H1 (cell line): ENCODE data around the gene PIMREG. TPM values are rescaled to one million over a fixed set of nuclear protein-coding genes. Genes with fewer than 3 reads are reported as not detected.

Experiments
- CHD7 ChIP-seq: fragments of 300-600 bp; sonication (generic); IDR thresholded peaks from 2 replicates; pipeline ENCODE4 v1.7.1; 2012; ENCODE audit warnings: low read length, moderate library complexity, mild to moderate bottlenecking, inconsistent platforms; ENCODE audit not compliant: insufficient replicate concordance
- HDAC6 ChIP-seq: IDR thresholded peaks from one replicate; pipeline ENCODE4 v1.7.1; 2012; ENCODE audit warnings: low read depth, mild to moderate bottlenecking, inconsistent platforms, low read length, moderate library complexity
- KDM1A ChIP-seq: fragments of 200-600, 300-600 bp; sonication (generic); IDR thresholded peaks from 2 replicates; pipeline ENCODE4 v1.7.1; 2016; ENCODE audit warnings: mild to moderate bottlenecking, low read length, borderline replicate concordance
- MAFK ChIP-seq: IDR thresholded peaks from 2 replicates; pipeline ENCODE4 v1.6.1; 2012; ENCODE audit warnings: low read depth, mild to moderate bottlenecking, improper control_type of control experiment, low read length
- RXRA ChIP-seq: IDR thresholded peaks from 2 replicates; pipeline ENCODE4 v1.6.1; 2011; ENCODE audit warnings: low read depth, mild to moderate bottlenecking, low read length, moderate library complexity; ENCODE audit not compliant: insufficient read depth
- SIN3A ChIP-seq, 2 experiments: IDR thresholded peaks in 1 of 2; conservative IDR thresholded peaks in 1 of 2; 2 replicates each; pipeline ENCODE4 v1.6.1; 2011 to 2012; ENCODE audit warnings: low read length in 2 of 2, improper control_type of control experiment in 1 of 2, low read depth in 1 of 2, mild to moderate bottlenecking in 1 of 2
- SUZ12 ChIP-seq: fragments of 200-600 bp; sonication (generic); IDR thresholded peaks from 2 replicates; pipeline ENCODE4 v1.6.1; 2012; ENCODE audit warnings: mild to moderate bottlenecking, inconsistent platforms, low read length, moderate library complexity, mixed read lengths
- polyA plus RNA-seq, 7 experiments: library from polyadenylated mRNA; depleted of rRNA in 3 of 7; stranded (reverse) in 5 of 7; unstranded in 2 of 7; fragments of >200 nt in 5 of 7; fragments of 200-250 nt in 2 of 7; gene quantifications; 1 replicate in 5 of 7; 2 replicates in 1 of 7; 4 replicates in 1 of 7; pipeline versions ENCODE4 v1.2.1 to v1.2.3, GENCODE V29; 2011 to 2013; ENCODE audit warnings: missing spikeins in 2 of 7, mixed read lengths in 2 of 7
- total RNA-seq: library from RNA; stranded (reverse); fragmentation: NEBNext Ultra II Directional; extraction: Animal tissue kit (Norgen Biotek cat#: 25700); gene quantifications from 2 replicates; pipeline ENCODE4 v1.2.1, GENCODE V29; 2021

The PIMREG gene
- total and polyA plus RNA-seq, 2 of the 8 experiments (the other 6 are each of a cell fraction or from before 2014, with no cell fraction given): 133 to 148 TPM

GRCh38 chr17:6448473-6448872 is 4.2 kb downstream of the PIMREG start (continued):
- no peak for TF ChIP-seq MAFK
- no peak for TF ChIP-seq RXRA
- no peak for TF ChIP-seq HDAC6
- no peak for TF ChIP-seq SIN3A (conservative IDR thresholded peaks at IDR 0.05 in 1 of 2, IDR thresholded peaks at IDR 0.05 in 1 of 2; ENCODE audit: low read depth in 1 of 2, low read length in 2 of 2)
- TF ChIP-seq SUZ12: no peak
- no peak for TF ChIP-seq CHD7
- TF ChIP-seq KDM1A: no peak
